Stimulated activated CD8-positive, alpha-beta memory T cell treated with anti-CD3 and anti-CD28 coated beads, Interleukin-2, amount 100 ng/mL, for 48 hours (primary cell): Measurements from ENCODE around the gene NHSL2.
"Not testable (repeated sequence)": the region's sequence is repeated elsewhere in the genome, so short reads cannot be mapped to it uniquely, and the experiment has no call there.

ENCODE experiments used
- DNase-seq, 2 donors: peaks; one replicate each; pipeline ENCODE4 v3.0.0-alpha.2; 2020; ENCODE audit warnings: low read depth in 2 of 2

The NHSL2 gene

DNA sequence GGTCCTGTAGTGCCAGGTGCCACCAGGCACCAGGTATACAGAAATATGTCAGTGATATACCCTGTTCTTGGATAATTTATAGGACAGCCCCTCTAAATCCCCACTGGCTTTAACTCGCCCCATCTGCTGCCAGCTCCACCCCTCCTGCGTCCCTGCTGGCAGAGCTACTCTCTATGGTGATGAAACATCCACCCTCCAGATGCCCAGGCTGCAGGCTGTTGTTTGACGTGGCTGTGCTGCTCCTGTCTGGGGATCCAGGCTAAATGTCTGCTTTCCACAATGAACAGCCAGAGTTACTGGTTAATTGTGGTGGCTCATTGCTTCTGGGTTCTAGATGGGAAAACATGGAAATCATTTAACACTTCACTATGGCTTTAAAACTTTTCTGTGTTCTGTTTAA is 12.9 kb downstream of the NHSL2 start:
- DNase-seq, result no peak

DNA sequence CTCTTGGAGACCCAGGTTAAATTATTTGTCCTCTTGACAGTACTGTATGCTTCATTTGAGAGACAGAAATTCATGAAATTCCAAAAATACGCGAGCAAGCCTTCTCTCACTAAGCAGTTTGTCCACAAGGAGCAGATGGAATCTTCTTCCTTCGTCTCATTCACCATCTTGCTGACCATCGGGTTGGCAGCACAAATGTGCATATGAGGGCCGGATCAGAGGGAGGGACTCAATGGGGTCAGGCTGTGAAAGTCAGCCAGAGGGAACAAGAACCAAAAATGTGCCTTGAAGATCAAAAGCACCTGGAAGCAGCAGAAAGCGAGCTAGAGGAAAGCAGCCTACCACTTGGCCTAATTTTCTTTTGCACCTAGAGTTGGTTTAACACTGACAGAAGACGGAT is 16.4 kb downstream of the NHSL2 start:
- no peak for DNase-seq

DNA sequence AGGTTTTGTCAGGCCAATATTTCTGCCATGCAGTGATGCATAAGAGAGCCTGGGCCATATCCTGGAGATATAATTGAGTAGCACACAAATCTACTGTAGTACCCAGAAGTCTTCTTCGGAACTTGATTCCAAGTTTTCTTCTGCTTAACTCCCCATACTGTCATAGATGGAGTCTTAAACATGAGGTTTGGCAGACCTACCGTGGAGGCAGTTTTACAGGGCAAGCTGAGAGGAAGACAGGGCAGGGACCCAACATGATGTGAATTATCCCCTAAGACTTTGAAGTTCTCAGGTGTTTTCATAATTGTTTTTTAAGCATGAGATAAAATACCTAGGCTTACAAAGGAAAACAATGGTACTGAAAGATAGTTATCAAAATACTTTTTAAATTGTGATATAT is 18.2 kb downstream of the NHSL2 start:
- no peak for DNase-seq

DNA sequence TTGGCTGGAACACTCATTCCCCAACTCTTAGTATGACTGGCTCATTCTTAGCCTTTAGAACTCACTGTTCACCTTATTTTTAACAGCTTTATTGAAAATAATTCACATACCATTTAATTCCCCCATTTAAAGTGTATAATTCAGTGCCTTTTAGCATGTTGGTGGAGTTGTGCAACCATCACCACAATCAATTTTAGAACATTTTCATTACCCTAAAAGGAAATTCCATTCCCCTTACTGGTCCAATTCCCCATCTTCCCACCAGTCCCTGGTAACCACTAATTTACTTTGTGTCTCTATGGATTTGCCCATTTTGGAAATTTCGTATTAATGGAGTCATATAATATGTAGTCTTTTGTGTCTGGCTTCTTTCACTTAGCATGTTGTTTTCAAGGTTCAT is 19.7 kb downstream of the NHSL2 start:
- DNase-seq, result no peak

DNA sequence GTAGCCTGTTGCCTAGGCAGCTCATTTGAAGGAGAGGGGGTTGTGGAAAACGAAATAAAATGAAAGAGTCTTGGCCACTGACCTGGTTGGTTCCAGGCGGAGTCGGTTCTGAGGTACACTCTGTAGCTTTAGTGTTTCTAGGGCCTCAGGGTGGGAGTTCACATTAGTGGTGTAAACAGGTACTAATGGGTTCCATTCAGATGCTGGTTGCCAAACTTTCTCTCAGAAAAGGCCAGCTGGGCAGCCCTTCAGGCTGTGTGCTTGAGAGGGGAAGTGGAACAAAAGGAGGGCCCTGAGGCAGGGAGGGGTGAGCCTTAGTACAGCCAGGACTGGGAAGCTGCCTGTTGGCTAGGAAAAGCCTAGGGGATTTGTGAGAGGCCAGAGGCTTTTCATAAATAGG is 24.8 kb downstream of the NHSL2 start:
- no peak for DNase-seq

DNA sequence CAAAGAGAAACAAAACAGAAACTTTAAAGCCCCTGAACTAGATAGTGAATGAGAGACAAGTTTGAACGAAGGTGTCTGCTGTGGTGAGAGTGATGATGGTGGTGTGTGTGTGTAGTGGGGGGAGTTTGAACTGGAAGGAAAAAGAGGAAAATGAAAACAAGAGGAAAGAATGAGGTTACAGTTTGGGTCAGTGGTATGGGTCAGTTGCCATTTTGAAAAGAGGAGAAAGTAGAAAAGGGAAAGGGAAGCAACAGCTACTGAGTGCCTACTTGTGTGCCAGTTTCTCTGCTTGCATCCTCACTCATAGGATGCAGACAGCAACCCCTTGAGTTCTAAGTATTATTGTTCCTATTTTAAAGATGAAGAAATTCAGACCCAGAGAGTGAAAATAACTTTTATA is 26.0 kb downstream of the NHSL2 start:
- DNase-seq, result no peak

DNA sequence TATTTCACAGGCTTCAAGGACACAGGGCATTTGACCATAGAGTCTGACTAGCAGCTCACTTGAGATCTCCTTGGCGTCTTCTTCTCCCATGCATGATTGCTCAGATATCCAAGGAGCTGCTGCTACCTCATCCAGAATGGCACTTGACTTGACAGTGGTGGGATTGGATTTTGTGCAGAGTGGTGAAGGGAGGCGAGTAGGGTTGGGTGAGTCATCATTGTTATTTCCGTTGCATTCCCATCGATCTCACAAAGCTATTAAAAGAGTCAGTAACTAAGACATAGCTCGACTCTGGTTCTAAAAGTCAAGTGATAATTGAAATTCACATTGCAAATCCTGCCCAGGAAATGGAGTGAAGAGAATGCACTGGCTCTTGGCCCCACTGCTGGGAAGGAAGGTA is 27.7 kb downstream of the NHSL2 start:
- no peak for DNase-seq

DNA sequence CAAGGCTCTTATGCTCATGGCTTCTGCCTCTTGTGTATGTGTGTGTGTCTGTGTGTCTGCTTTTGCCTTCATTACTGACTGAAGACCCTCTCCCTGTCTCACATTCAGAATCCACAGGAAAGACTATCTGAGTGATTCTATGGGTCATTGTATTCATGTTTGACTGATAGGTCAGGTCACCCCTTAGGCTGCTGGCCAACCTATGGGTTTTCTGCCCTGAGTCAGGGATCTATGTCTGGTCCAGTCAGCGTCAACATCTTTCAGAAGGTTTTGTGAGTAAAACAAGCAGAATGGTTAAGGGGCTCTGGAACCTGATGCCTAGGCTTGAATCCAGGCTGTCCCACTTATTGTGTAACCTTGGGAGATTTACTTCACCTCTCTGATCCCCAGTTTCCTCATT is 30.5 kb downstream of the NHSL2 start:
- no peak for DNase-seq

DNA sequence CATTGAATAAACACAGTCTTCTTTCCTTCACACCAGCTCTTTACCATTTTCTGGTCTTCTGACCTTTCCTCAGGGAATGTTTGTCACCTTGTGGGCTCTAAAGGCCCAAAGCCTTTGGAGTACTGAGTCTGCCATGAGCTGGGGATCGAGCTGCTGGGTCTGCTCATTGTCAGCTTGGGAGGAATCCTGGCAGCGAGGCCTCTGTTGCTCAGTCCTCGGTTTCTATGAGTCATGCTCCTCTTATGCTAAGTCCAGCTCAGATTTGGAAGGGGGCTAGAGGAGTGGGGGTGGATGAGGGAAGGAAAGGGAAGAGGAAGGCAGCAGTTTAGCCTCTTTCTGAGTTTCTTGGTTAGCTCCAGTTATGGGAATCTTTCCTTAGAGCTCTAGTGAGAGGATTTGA is 31.1 kb downstream of the NHSL2 start:
- no peak for DNase-seq

DNA sequence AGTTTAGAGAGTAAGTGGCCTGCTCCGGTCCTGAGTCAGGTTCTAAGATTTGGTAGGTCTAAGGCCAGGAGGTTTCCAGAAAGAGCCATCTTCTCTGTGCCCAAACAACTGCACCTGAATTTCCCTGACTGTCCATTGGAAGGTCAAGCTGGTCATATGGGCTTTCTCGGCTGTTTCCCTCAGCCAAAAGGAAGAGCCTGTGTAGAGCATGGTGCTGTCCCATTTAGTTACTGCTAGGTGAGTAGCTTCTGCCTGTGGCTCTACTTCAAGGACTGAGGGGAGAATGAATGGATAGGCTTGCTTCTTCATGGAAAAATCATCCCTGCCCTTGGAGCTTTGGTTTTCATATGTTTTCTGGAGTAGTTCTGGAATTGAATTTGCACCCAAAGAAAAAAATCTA is 33.7 kb downstream of the NHSL2 start:
- DNase-seq, result no peak

DNA sequence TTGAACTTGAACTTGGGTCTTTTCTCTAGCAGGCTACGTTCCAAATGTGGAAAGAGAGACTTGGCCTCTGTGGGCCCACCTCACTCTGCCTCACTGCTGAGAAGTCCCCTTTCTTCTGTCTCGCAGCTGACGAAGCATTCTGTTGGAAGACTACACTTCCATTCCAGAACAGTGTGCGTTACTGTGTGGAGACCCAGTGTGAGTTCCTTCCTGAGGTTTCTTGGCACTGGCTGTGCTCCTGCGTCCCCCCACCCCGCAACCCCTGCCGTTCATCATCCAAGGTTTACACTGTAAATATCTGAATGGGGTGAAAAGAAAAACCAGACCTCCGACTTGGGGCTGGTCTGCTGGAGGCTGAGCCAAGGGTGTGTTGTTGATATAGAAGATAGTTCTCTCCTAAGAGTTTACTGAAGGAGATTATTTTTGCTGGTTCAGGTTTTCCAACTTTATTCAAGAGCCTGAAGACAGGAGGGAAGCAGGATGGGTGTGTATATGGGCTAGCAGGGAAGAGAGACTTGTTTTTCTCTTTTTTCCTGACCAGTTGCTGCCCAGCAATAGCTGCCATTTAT is 34.7 kb downstream of the NHSL2 start:
- DNase-seq, result no peak

DNA sequence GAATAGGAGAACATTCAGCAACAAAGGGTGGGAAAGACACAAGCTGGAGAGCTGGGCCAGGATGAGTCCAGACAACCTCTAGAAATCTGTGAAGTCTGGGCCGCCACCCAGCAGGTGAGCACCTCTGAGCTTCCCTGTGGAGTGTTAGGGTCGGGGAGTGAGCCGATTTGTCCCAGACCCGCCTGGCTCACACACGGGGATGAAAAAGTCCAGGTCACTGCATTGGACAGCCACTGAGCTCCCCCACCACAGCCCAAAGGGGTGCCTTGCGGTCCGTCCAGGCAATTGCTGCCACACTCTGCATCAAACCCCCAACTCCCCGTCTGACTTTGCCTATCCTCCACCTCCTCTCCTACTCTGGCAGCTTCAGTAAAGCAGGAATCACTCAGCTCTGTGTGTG is 38.7 kb downstream of the NHSL2 start:
- no peak for DNase-seq

DNA sequence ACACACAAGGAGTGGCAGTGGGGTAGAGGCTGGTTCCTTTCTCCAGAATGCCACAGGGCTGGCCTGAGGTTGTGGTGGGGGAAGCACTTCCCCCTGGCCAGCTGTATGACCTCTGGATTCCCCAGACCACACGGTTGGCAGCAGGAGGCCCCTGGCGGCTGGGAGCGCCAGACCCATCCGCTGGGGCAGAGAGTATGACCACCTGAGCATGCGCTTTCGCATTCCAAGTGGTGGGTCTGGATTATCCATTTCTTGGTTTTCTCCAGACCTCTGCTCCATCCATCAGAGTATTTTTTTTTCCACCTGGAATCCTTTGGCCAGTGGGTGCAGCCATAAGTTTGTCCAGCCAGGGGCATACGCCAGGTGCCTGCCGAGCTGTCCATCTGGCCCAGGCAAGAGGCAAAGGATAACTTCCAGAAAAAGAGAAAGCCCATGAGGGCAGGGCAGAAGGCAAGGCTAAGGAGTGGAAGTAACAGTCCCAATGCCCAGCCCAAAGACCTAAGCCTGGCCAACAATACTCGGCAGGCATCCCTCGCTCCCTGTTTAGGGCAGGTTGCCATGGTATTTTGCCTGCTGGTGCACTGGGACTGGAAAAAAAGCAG is 39.3 kb downstream of the NHSL2 start:
- no peak for DNase-seq

DNA sequence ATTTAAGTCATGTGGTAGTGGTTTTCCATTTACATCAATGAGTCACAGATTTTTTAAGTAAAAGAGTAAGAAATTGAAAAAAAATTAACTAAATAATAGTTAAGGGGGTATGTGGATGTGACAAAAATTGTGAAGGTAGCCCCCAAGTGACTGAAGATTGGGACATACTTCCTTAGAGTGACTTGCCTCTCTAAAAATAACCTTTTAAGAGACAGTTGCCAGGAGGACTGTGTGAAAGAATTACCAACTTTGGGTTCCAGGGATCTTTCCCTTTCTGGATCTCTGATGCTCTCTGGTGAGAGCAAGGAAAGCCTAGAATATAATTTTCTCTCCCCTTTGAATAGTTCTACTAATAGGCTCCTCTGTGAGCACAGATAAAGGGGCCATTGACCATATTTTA is 42.7 kb downstream of the NHSL2 start:
- DNase-seq, result no peak

DNA sequence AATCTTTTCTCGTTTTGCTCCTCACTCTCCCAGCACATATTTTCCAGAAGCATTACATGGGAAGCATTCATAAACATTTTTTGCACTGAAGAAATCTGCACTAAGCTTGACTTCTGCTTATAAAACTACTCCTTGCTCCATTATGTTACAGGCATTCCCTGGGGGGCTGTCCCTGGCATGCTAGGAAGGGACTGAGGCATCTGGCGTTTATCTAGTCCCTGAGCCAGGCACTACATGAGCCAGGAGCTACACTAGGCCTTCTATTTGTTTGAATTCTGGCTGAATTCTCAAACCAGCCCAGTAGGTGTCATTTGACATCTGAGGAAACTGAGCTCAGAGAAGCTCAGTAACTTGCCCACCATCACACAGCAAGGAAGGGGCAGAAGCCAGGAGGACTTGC is 43.3 kb downstream of the NHSL2 start:
- no peak for DNase-seq

DNA sequence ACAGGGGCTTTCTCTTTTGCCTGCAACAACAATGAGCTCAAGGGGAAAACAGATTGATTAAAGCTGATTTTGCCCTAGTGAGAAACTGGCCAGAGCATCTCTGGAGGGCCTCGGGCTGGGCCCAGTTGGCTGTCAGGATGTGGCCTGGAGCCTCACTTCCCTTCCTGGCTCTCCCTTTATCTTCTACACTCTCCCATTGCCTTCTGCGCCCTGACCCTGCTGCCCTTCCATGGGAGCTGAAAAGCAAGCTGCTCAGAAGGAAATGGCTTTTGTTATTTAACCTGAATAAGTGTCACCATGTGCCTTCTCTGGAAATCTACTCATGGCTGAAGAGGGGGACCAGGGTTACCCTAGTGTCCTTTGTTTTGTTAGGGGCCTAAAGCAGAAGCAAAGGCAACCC is 43.8 kb downstream of the NHSL2 start:
- no peak for DNase-seq

DNA sequence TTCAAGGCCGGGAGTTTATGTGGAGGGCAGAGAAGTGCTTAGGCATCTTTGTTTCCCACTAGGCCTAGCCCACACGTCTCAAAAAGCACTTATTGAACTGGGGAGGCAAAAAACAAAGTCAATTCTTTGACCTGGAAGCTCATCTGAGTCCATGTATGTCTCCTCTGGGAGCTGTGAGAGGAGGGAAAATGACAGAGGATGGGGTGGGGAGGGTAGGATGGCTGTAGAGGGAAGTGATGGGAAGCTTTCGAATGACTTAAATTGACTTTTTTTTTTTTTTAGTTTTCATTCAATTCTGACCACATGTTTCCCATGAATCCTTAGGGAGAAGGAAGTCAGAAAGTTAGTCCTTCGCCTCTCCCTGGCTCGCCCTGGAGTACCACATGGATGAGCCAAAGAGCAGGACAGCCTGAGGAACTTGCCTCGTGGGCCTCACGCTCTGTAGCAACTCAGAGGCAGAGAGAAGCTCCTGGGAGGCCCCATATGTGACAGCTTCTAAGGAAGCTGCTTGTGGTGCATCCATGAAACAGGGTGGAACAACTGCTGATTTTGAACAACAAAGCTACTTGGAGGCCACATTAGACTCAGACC is 45.0 kb downstream of the NHSL2 start:
- no peak for DNase-seq

DNA sequence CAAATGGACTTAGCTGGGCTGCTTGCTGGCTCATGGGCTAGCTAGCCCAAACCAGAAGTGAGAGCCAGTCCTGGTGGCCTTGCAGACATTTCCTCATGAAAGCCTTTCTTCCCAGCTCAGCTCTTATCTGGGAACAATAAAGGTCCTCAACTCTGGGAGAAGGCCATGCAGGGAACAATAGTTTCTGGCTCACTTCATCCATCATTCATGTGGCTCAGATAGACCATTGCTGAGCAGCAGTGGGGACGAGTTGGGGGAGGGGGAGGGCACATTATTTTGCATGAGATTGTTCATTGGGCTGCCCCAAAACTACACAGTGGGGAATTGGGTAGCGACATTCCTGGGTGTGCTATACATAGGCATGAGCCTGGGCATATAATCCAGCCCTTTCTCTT is 47.6 kb downstream of the NHSL2 start:
- DNase-seq, result no peak

DNA sequence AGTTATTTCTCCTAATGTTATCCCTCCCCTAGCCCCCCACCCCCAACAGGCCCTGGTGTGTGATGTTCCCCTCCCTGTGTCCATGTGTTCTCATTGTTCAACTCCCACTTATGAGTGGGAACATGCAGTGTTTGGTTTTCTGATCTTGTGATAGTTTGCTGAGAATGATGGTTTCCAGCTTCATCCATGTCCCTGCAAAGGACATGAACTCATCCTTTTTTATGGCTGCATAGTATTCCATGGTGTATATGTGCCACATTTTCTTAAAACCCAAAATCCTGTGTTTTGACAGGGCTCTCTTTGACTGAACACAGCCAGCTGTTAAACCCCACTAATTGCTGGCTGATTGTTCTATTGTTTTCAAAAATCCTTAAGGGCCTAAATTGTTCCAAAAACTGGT is 53.5 kb downstream of the NHSL2 start:
- DNase-seq, result not testable (repeated sequence)

DNA sequence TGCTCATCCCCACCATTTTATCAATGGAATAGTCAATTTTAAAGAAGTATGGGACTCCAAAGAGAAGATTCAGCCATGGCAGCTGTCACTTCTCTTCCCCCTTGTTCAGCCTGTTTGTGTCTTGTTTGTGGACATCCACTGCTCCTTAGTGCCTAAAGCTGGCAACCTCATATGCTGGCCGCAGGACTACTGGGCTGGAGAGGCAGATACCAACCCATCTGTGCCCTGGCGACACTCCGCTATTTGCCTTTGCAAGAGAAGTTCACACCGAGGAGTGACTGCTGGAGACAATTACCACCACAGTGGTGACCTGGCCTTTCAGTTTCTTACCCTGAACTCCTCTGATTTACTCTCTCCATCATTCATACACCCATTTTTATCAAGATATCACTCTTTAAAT is 64.3 kb downstream of the NHSL2 start:
- DNase-seq, result no peak

DNA sequence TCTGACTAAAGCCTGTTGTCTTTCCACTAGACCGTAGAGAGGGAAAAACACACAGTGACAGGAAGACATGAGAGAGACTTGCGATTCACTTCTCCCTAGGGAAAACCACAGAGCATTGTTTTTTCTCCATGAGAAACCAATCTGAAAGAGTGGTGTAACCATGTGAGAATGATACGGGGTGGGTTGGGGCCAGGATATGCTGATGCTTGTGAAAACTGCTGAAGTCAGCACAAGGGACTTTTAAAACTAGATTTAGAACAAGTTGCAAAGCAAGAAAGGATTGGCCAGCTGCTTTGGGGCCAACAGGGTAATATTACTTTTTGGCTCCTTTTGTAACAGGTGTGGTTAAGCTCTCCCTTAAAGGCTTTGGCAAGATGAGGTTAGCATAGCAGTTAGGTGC is 66.1 kb downstream of the NHSL2 start:
- DNase-seq, result no peak

DNA sequence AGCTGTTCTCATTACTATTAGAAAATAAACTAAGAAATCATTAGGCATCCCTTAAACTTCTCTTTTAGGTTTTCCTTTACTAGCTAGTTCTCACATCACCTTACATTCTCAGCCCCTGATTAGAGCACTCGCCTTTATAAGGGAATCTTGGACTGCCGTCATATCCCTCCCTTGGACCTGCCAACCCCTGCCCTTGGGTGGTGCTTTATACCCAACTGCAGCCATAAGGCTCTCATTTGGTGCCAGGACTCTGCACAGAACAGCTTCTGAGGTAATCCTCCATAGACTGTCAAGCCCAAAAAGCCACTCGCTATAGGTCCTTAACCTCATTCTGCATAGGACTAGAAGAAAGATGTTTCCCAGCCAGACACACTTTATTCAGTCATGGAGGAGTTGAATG is 67.5 kb downstream of the NHSL2 start:
- DNase-seq, result no peak

DNA sequence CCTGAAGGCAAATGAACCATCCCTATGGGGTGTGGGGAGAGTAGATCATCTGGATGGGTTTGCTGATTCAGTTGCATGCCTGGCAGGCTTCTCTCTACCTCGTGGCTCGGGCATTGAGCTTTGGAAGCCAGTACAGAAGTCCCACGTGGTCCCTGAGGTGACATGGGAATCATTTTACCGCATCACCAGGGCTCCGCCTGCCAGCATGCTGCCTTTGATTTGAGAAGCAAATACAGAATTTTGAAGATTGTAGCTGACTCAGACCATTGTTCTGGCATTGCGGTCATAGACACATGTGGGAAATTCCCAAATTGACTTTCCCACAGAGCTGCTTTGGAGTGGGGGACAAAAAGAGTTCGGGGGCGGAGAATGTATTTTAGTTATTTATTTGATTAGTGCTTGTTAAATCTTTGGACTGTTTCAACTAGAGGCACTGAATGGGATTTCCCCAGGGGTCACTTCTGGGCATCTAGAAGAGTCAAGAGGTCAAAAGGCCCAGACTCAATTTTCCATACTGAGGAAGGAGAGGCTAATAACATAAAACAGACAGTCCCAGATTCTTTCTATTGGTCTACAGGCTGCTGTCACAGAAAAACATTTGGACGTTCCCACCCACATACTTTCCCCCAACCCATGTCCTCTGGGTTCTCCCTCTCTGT is 79.3 kb downstream of the NHSL2 start:
- no peak for DNase-seq
